ENCODE results near the gene OTOL1.

The OTOL1 gene

DNA sequence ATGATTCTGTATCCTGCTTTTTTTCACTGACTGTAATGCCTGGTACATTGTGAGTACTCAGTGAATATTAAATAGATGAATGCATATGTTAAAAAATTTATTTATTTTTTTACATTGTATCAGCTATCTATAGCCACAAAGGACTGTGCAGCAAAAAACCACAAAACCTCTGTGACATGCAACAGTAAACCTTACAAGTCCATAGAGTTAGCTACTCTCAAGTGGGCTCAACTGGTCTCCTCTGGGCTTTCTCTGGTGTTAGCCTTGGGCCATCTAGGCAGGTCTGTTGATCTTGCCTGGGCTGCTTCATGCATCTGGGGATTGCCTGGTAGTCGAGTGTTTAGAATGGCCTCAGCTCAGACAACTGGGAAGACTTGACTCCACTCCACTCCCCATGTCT, 35.3 kb downstream of the OTOL1 start:
- DNase-seq (ENCODE audit: extremely low read depth in 1 of 2, low read depth in 1 of 2): no peak

GRCh38 chr3:161540594-161540993, 44.0 kb downstream of the OTOL1 start:
- no peak for DNase-seq (ENCODE audit: extremely low read depth in 1 of 2, low read depth in 1 of 2)

DNA sequence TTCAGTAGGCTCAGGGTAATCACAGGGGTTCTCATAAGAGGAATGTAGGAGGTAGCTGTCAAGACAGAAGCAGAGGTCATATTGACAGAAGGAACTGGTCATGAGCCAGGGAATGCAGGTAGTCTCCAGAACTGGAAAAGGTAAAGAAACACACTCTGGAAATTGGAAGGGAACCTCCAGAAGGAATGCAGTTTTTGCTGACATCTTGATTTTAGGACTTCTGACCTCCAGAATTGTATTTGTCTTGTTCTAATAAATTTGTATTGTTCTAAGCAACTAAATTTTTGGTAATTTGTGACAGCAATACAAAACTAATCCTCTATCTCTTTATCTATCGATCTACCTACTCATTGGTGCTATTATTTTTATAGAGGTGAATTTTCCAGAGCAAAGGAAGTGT, 49.2 kb downstream of the OTOL1 start:
- no peak for DNase-seq (ENCODE audit: extremely low read depth in 1 of 2, low read depth in 1 of 2)

- no peak for DNase-seq (ENCODE audit: extremely low read depth in 1 of 2, low read depth in 1 of 2)
These were observed 51.7 kb downstream of the OTOL1 start for GRCh38 chr3:161548301-161548700.

GRCh38 chr3:161549261-161549660, 52.7 kb downstream of the OTOL1 start:
- DNase-seq (ENCODE audit: extremely low read depth in 1 of 2, low read depth in 1 of 2): no peak

- DNase-seq (ENCODE audit: extremely low read depth in 1 of 2, low read depth in 1 of 2): no peak
These were observed 54.0 kb downstream of the OTOL1 start for GRCh38 chr3:161550491-161551195.

- no peak for DNase-seq (ENCODE audit: extremely low read depth in 1 of 2, low read depth in 1 of 2)
These were observed 55.1 kb downstream of the OTOL1 start for GRCh38 chr3:161551697-161552096.

DNA sequence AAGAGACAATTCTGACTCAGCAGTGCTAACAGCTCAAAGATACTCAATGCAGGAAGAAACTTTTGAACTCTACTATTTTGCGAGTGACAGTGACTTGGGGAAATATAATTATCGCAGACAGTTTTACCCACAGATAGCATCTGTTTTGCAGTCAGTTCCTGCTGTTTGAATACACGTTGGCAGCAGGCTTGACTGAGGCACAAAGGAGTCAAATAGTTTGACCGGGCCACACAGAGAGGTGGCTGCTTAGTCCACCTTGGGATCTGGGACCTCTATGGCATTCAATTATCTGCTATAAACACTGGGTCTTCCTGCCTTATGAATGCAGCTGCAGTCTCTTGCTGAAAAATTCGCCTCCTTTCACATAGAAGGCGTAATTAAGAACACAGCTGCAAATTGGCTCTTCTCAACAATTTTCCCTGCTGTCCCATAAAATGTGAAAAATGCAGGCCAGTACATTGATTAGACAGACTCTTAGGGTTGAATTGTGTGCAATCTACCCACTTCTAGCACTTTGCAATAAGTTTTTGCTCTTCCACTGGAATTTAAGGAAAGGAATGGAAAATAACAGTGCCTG, 56.5 kb downstream of the OTOL1 start:
- no peak for DNase-seq (ENCODE audit: extremely low read depth in 1 of 2, low read depth in 1 of 2)
